HepG2 (cell line): ENCODE measurements around the gene CD300H.

ENCODE experiments used
- CEBPZ ChIP-seq: IDR thresholded peaks from 2 replicates; pipeline ENCODE4 v1.6.1; 2012; ENCODE audit warnings: low read length, improper control_type of control experiment
- HMG20B ChIP-seq: conservative IDR thresholded peaks from 2 replicates; pipeline ENCODE4 v1.6.1; 2016; ENCODE audit warnings: missing genetic modification reagents, missing compliant biosample characterization
- NFIC ChIP-seq: IDR thresholded peaks from 2 replicates; pipeline ENCODE4 v1.6.1; 2012; ENCODE audit warnings: mild to moderate bottlenecking, low read length, inconsistent platforms
- POLR2A ChIP-seq, 2 experiments: IDR thresholded peaks; 2 replicates each; pipeline ENCODE4 v1.6.1; 2011; ENCODE audit warnings: low read depth in 2 of 2, low read length in 2 of 2, mild to moderate bottlenecking in 1 of 2, moderate library complexity in 1 of 2; ENCODE audit not compliant: insufficient read depth in 1 of 2
- TARDBP ChIP-seq: sonication (generic); formaldehyde crosslinking; IDR thresholded peaks from 2 replicates; pipeline ENCODE4 v1.8.0; 2022; ENCODE audit warnings: mild to moderate bottlenecking, missing genetic modification reagents
- ZBTB1 ChIP-seq: sonication (generic); formaldehyde crosslinking; IDR thresholded peaks from 2 replicates; pipeline ENCODE4 v1.4.0; 2020; ENCODE audit warnings: missing genetic modification reagents, borderline replicate concordance
- ZMYM4 ChIP-seq: sonication (generic); formaldehyde crosslinking; IDR thresholded peaks from 2 replicates; pipeline ENCODE4 v1.8.1; 2023; ENCODE audit warnings: mild to moderate bottlenecking, missing genetic modification reagents

GRCh38 chr17:74582633-74583032, 15.3 kb upstream of the CD300H start:
- TF ChIP-seq HMG20B (CRISPR knock-in tag), result no peak
- no peak for TF ChIP-seq ZBTB1 (CRISPR knock-in tag)
- TF ChIP-seq TARDBP (CRISPR knock-in tag), result no peak
- TF ChIP-seq ZMYM4 (CRISPR knock-in tag), result no peak
- TF ChIP-seq CEBPZ, result no peak
- TF ChIP-seq POLR2A (IDR thresholded peaks at IDR 0.05; ENCODE audit: insufficient read depth in 1 of 2, low read depth in 2 of 2, low read length in 2 of 2), result no peak
- no peak for TF ChIP-seq NFIC
